A673 (cell line): Measurements from ENCODE around the gene CAGE1. TPM values are rescaled to one million over a fixed set of nuclear protein-coding genes. Genes with fewer than 3 reads are reported as not detected.

Experiments used
- BruUV-seq: library from RNA; stranded (reverse); fragments of 400-500 nt; replicated peaks from 2 replicates; lab custom pipeline; 2021; lab: Mats Ljungman, UMichigan
- CTCF ChIA-PET: fragments of 300-600 bp; sonication (Branson Sonifier 250); formaldehyde crosslinking; loops from one replicate; lab custom pipeline; 2022; ENCODE audit warnings: antibody characterized with exemption; lab: Charles Lee
- POLR2A ChIA-PET: fragments of 300-600 bp; sonication (Branson Sonifier 250); formaldehyde crosslinking; loops from one replicate; lab custom pipeline; 2022; ENCODE audit warnings: antibody characterized with exemption; ENCODE audit not compliant: low non-redundant PET; lab: Charles Lee
- DNase-seq: peaks from one replicate; pipeline ENCODE4 v3.0.0-alpha.2; 2015; ENCODE audit warnings: low spot score
- H3K27ac ChIP-seq: fragments of 200-600 bp; sonication (generic); 2 replicates; pipeline ENCODE4 v1.5.1; 2016; ENCODE audit warnings: mixed run types, low read depth, mild to moderate bottlenecking, mixed read lengths, antibody characterized with exemption, low read length; ENCODE audit not compliant: poor library complexity, severe bottlenecking
- H3K27me3 ChIP-seq: fragments of 200-600 bp; sonication (generic); replicated peaks from 2 replicates; pipeline ENCODE4 v1.6.1; 2017; ENCODE audit warnings: mixed run types, low read depth, mild to moderate bottlenecking, mixed read lengths, antibody characterized with exemption, low read length; ENCODE audit not compliant: insufficient read depth, poor library complexity
- H3K36me3 ChIP-seq: fragments of 200-600 bp; sonication (generic); 2 replicates; pipeline ENCODE4 v1.6.1; 2016; ENCODE audit warnings: mixed run types, mild to moderate bottlenecking, mixed read lengths, antibody characterized with exemption, low read length; ENCODE audit not compliant: insufficient read depth, poor library complexity, severe bottlenecking
- H3K4me1 ChIP-seq: fragments of 200-600 bp; sonication (generic); 2 replicates; pipeline ENCODE4 v1.6.1; 2017; ENCODE audit warnings: mixed run types, mild to moderate bottlenecking, mixed read lengths, antibody characterized with exemption, low read length; ENCODE audit not compliant: insufficient read depth, poor library complexity, severe bottlenecking
- H3K4me3 ChIP-seq: fragments of 200-600 bp; sonication (generic); 2 replicates; pipeline ENCODE4 v1.5.1; 2016; ENCODE audit warnings: low read depth, mixed run types, mild to moderate bottlenecking, mixed read lengths, low read length; ENCODE audit not compliant: poor library complexity, severe bottlenecking
- H3K9me3 ChIP-seq: fragments of 200-600 bp; sonication (generic); 2 replicates; pipeline ENCODE4 v1.6.1; 2016; ENCODE audit warnings: mixed run types, low read depth, mild to moderate bottlenecking, mixed read lengths, antibody characterized with exemption, low read length; ENCODE audit not compliant: poor library complexity, severe bottlenecking
- CTCF ChIP-seq: fragments of 300-800, 200-600 bp; sonication (generic); conservative IDR thresholded peaks from 2 replicates; pipeline ENCODE4 v1.5.1; 2017; ENCODE audit warnings: low read depth, mild to moderate bottlenecking, antibody characterized with exemption, low read length, moderate library complexity, mixed read lengths
- EZH2 ChIP-seq: fragments of 200-600 bp; sonication (generic); IDR thresholded peaks from 2 replicates; pipeline ENCODE4 v1.6.1; 2017; ENCODE audit warnings: borderline replicate concordance, low read depth, mild to moderate bottlenecking, mixed read lengths, antibody characterized with exemption, low read length; ENCODE audit not compliant: poor library complexity, severe bottlenecking
- intact Hi-C: fragments of 100-400 bp; cut with micrococcal nuclease; formaldehyde crosslinking; loops from one replicate; pipeline ENCODE4 v1.10.0; 2022; ENCODE audit not compliant: unreplicated experiment
- total RNA-seq: library from RNA; stranded (reverse); gene quantifications from 2 replicates; pipeline ENCODE4 v1.2.3, GENCODE V29; 2021

CAGE1 gene
- total RNA-seq, 1 experiment from 2014 or later: 0.19 TPM

- intact Hi-C loops: no loop called here
- no TSS peak for BruUV-seq
- POLR2A ChIA-PET: interaction anchor here (0.6 kb wide), 1 partner anchor 18 kb away, joined by 3 read pairs; no protein-coding TSS in a partner anchor
Observed at GRCh38 chr6:7410851-7411250, 21.3 kb upstream of the CAGE1 start.

GRCh38 chr6:7409740-7410139 lies 20.2 kb upstream of the CAGE1 start:
- no peak overlapping the region for H3K4me3 ChIP-seq
- BruUV-seq: no TSS peak
- no peaks in the 10 kb centered on the region for H3K9me3 ChIP-seq
- intact Hi-C loops: no loop called here
- peaks cover 5% of the 10 kb centered on the region for H3K4me1 ChIP-seq
- peaks cover 85% of the 10 kb centered on the region for H3K36me3 ChIP-seq
- TF ChIP-seq CTCF (no peak), EZH2 (no peak)
- ChIA-PET CTCF (no interaction called here), POLR2A (no interaction called here)
- no peaks in the 10 kb centered on the region for H3K27me3 ChIP-seq
- no peak overlapping the region for H3K27ac ChIP-seq
- DNase-seq: no peak

More at GRCh38 chr6:7410851-7411250, 21.3 kb upstream of the CAGE1 start:
- Histone ChIP-seq H3K27me3 (no peaks in the 10 kb centered on the region), H3K27ac (no peak overlapping the region), H3K9me3 (no peaks in the 10 kb centered on the region), H3K36me3 (peaks cover 86% of the 10 kb centered on the region), H3K4me1 (peaks cover 5% of the 10 kb centered on the region), H3K4me3 (no peak overlapping the region)
- TF ChIP-seq CTCF: no peak
- TF ChIP-seq EZH2: no peak
- DNase-seq: no peak
- CTCF ChIA-PET: no interaction called here

- Histone ChIP-seq H3K27me3 (no peaks in the 10 kb centered on the region), H3K4me3 (no peak overlapping the region), H3K9me3 (no peaks in the 10 kb centered on the region), H3K4me1 (no peaks in the 10 kb centered on the region), H3K27ac (no peak overlapping the region), H3K36me3 (peaks cover 93% of the 10 kb centered on the region)
- ChIA-PET CTCF (no interaction called here), POLR2A (no interaction called here)
- no peak for TF ChIP-seq CTCF
- TF ChIP-seq EZH2: no peak
- no TSS peak for BruUV-seq
- DNase-seq: no peak
- intact Hi-C loops: no loop called here
Observed at GRCh38 chr6:7406743-7407142, 17.2 kb upstream of the CAGE1 start.
